Effector memory CD4-positive, alpha-beta T cell (primary cell): ENCODE data around the gene REXO5.
A peak's percentile ranks its signal among the peaks of the same experiment; 100 is the strongest.

Experiments used
- DNase-seq, 3 donors: peaks; one replicate each; pipeline ENCODE4 v3.0.0-alpha.2; 2020
- H3K27ac ChIP-seq: 2 replicates; pipeline ENCODE4 v1.7.0; 2013; ENCODE audit warnings: mild to moderate bottlenecking, low read length, moderate library complexity; ENCODE audit not compliant: insufficient read depth, poor library complexity, severe bottlenecking
- H3K27me3 ChIP-seq: replicated peaks from 2 replicates; pipeline ENCODE4 v1.7.0; 2013; ENCODE audit warnings: mild to moderate bottlenecking, low read length; ENCODE audit not compliant: insufficient read depth, control insufficient read depth, poor library complexity, severe bottlenecking
- H3K36me3 ChIP-seq: 2 replicates; pipeline ENCODE4 v1.7.0; 2013; ENCODE audit warnings: mild to moderate bottlenecking, low read length, moderate library complexity; ENCODE audit not compliant: control insufficient read depth, insufficient read depth
- H3K4me1 ChIP-seq: 2 replicates; pipeline ENCODE4 v1.7.0; 2013; ENCODE audit warnings: low read length, mild to moderate bottlenecking; ENCODE audit not compliant: control insufficient read depth, insufficient read depth, poor library complexity, severe bottlenecking
- H3K4me3 ChIP-seq: 2 replicates; pipeline ENCODE4 v1.7.0; 2013; ENCODE audit warnings: low read length, low read depth, mild to moderate bottlenecking; ENCODE audit not compliant: insufficient read depth, poor library complexity, severe bottlenecking
- H3K9me3 ChIP-seq: 2 replicates; pipeline ENCODE4 v1.7.0; 2013; ENCODE audit warnings: mild to moderate bottlenecking, low read length, moderate library complexity; ENCODE audit not compliant: control insufficient read depth

REXO5 gene

DNA sequence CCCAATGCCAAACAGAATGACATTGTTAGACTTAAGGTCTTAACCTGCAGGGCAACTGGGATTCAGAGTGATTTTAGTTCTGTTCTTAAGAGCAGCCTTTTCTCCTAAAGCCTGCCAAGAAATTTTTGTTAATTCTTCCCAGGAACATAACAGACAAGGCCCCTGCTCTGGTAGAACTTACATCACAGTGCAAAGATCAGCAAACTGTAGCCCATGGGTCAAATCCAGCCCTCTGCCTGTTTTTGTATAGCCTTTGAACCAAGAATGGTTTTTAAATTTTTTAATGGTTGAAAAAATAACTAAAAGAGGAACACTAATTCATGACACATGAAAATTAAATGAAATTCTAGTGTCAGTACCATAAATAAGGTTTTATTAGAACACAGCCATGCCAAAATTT, 38.8 kb upstream of the REXO5 start:
- DNase-seq = no peak
- no peak overlapping the region for H3K4me3 ChIP-seq
- H3K9me3 ChIP-seq = no peaks in the 10 kb centered on the region
- no peaks in the 10 kb centered on the region for H3K4me1 ChIP-seq
- no peaks in the 10 kb centered on the region for H3K27me3 ChIP-seq
- H3K27ac ChIP-seq = no peak overlapping the region
- H3K36me3 ChIP-seq = no peaks in the 10 kb centered on the region

DNA sequence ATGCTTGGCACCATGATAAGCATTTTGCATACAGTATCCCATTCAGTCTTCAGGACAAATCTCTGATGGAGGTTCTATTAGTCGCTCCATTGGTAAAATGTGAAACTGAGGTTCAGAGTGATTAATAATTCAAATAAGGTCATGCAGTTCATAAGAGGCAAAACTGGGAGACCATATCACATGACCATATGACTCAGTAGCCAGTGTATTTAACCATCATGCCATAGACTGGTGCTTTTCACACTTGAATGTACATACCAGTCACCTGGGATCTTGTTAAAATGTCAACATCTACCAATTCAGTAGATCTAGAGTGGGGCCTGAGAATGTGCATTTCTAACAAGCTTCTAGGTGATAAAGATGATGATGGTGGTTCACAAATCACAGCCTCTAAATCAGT, 38.2 kb upstream of the REXO5 start:
- Histone ChIP-seq H3K4me1 (no peaks in the 10 kb centered on the region), H3K36me3 (no peaks in the 10 kb centered on the region), H3K27ac (no peak overlapping the region), H3K4me3 (no peak overlapping the region), H3K9me3 (no peaks in the 10 kb centered on the region), H3K27me3 (no peaks in the 10 kb centered on the region)
- no peak for DNase-seq

DNA sequence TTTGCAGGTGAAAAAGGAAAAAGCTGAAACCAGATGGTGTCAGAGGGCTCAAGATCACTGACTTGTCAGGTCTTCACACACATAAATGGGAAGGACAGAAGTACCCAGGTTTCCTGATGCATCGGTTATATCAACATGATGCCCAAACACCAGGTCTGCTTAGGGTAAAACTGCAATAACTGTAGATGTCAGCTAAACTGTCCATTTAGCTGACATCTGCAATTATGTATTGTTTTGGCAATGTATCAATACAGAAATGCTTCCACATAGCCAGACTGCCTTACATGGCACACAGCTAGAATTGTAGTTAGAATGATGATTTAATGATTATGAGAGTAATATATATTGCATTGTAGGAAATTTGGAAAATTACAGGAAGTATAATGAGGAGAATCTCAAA, 37.5 kb upstream of the REXO5 start:
- Histone ChIP-seq H3K27ac (no peak overlapping the region), H3K9me3 (no peaks in the 10 kb centered on the region), H3K27me3 (no peaks in the 10 kb centered on the region), H3K36me3 (no peaks in the 10 kb centered on the region), H3K4me1 (no peaks in the 10 kb centered on the region), H3K4me3 (no peak overlapping the region)
- no peak for DNase-seq

DNA sequence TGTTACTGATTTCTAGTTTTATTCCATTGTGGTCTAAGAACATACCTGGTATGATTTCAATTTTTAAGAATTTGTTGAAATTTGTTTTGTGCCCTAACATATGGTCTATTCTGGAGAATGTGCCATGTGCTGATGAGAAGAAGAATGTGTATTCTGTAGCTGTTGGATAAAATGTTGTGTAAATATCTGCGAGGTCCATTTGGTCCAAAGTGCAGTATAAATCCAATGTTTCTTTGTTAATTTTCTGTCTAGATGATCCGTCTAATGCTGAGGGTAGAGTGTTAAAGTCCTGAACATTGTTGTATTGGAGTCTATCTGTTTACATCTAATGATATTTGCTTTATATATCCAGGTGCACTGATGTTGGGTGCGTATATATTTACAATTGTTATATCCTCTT, 32.6 kb upstream of the REXO5 start:
- H3K36me3 ChIP-seq = no peaks in the 10 kb centered on the region
- no peaks in the 10 kb centered on the region for H3K27me3 ChIP-seq
- H3K4me3 ChIP-seq = no peak overlapping the region
- no peaks in the 10 kb centered on the region for H3K4me1 ChIP-seq
- DNase-seq = no peak
- no peak overlapping the region for H3K27ac ChIP-seq
- H3K9me3 ChIP-seq = no peaks in the 10 kb centered on the region

DNA sequence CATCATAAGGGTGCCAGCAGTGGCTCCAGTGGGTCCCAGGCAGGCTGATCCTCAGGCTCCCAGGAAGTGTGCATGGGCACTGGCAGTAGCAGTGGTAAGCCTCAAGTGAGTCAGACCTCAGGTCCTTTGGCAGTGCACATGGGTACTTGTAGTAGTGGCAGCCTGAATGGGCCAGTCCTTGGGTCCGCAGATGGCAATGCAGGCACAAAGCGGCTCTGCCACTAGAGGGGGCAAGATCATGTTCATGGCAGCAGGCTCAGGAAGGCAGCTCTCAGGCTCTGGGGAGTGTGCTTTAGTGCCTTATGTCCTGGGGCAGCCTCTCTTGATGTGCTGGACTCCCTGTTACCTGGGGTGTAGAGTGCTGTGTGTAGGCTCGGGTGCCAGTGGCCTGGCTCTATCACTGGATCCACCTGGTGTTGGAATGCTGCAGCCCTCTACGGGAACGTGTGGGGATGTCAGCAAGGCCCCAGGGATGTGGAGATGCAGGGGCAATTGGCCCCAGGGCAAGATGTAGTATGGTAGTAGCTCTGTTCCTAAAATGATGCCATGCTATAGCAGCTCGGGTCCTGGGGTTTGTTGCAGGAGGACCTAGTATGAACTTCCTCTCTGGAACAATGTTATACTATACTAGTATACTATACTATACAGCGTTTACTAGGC, 31.5 kb upstream of the REXO5 start:
- peak; percentile 2 to 21 (median 9) for DNase-seq
- H3K9me3 ChIP-seq = no peaks in the 10 kb centered on the region
- no peak overlapping the region for H3K27ac ChIP-seq

DNA sequence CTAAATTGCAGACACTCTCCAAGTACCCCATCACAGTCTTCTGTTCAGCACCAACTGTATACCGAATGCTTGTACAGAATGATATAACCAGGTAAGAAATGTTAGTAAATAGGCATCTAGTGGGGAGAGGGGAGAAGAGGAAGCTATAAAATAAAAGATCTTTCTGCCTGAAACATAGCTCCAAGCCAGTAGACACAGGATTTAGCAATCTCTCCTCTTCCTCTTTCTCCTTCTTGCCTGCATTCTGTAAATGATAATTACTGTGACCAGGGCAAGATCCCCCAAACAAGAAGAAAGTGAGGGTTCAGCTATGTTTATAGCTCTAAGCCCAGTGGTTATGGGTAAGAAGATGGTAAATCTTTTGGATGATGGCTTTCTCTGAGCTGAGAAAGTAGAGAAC, 24.6 kb upstream of the REXO5 start:
- DNase-seq = no peak
- H3K27me3 ChIP-seq = no peaks in the 10 kb centered on the region

More for the DNA sequence above, 31.5 kb upstream of the REXO5 start:
- no peaks in the 10 kb centered on the region for H3K36me3 ChIP-seq
- H3K27me3 ChIP-seq = no peaks in the 10 kb centered on the region
- H3K4me3 ChIP-seq = no peak overlapping the region
- no peaks in the 10 kb centered on the region for H3K4me1 ChIP-seq

DNA sequence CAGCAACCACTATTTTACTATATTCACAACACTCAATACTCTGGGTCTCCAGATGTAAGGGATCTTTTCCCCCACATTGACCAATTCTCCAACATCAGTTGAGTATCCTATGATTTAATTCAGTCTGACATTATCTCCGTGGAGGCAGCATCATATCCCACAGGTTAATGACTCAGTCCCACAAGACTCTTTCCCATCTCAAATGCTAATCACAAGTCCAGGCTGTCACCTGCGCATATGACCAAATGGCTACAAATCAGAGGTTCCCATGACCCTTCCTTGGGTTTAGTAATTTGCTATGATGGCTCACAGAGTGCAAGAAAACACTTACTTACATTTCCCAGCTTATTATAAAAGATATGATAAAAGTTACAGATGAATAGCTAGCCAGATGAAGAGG, 23.9 kb upstream of the REXO5 start:
- Histone ChIP-seq H3K36me3 (no peaks in the 10 kb centered on the region), H3K4me1 (no peaks in the 10 kb centered on the region), H3K9me3 (no peaks in the 10 kb centered on the region), H3K27ac (no peak overlapping the region), H3K4me3 (no peak overlapping the region), H3K27me3 (no peaks in the 10 kb centered on the region)
- DNase-seq = no peak

More for the DNA sequence above, 24.6 kb upstream of the REXO5 start:
- no peak overlapping the region for H3K4me3 ChIP-seq
- no peak overlapping the region for H3K27ac ChIP-seq
- no peaks in the 10 kb centered on the region for H3K36me3 ChIP-seq
- H3K9me3 ChIP-seq = no peaks in the 10 kb centered on the region
- H3K4me1 ChIP-seq = no peaks in the 10 kb centered on the region

DNA sequence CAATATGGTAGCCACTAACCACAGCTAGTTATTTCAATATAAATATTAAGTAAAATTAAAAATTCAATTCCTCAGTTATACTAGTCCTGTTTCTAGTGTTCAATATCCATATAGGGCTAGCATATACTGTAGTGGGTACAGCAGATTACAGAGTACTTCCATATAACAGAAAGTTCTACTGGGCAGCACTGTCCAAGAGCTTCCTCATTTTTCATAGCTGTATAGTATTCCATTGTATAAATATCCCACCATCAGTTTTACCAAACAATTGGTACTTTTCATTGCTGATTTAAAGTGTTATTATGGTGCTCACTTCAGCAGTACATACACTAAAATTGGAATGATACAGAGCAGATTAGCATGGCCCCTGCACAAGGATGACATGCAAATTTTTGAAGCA, 22.1 kb upstream of the REXO5 start:
- no peak overlapping the region for H3K27ac ChIP-seq
- no peaks in the 10 kb centered on the region for H3K4me1 ChIP-seq
- no peaks in the 10 kb centered on the region for H3K9me3 ChIP-seq
- no peaks in the 10 kb centered on the region for H3K27me3 ChIP-seq
- H3K36me3 ChIP-seq = no peaks in the 10 kb centered on the region
- DNase-seq = no peak
- H3K4me3 ChIP-seq = no peak overlapping the region

DNA sequence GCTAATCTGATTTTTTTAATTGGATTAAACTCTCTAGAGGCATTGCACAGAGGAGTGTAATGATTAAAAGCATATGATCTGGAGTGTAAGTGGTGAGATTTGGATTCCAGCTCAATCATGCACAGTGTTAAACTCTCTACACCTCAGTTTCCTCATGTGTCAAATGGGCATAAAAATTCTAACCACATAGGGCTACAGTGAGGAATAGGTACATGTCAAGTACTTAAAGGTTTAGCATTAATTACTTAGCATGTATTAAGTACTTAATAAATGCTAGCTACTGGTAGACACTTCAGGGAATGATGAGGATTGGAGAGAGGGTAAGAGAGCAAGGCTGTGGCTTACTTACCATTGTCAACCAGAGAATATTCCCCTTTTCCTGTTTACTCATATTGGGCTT, 17.2 kb upstream of the REXO5 start:
- H3K27me3 ChIP-seq = no peaks in the 10 kb centered on the region
- H3K27ac ChIP-seq = no peak overlapping the region
- no peaks in the 10 kb centered on the region for H3K9me3 ChIP-seq
- no peak for DNase-seq
- no peaks in the 10 kb centered on the region for H3K36me3 ChIP-seq
- no peaks in the 10 kb centered on the region for H3K4me1 ChIP-seq
- H3K4me3 ChIP-seq = no peak overlapping the region

DNA sequence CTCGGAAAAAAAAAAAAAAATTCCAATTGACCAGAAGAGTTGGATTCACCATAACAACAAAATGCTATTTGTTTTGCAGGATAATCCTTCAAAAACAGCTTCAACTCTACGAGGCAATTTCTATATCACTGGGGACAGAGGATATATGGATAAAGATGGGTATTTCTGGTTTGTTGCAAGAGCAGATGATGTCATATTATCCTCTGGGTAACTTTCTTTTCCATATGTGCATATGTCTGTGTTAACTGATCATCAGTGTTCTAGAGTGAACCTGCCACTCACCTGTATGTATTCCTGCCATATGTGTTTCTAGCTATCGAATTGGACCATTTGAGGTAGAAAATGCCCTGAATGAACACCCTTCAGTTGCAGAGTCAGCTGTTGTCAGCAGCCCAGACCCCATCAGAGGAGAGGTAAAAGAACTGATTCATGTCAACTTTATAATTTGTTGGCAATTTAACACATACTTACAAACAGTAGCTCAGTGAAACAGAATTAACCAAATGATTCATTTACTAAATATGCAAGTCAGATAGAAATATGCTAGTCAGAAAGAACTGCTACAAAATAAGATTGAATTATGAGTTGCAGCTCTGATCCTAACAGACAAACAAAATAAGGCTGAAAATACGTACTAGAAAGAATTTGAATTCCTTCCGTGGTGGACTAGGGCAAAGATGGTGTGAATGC, 14.3 kb upstream of the REXO5 start:
- no peaks in the 10 kb centered on the region for H3K36me3 ChIP-seq
- no peaks in the 10 kb centered on the region for H3K27me3 ChIP-seq
- DNase-seq = no peak
- no peak overlapping the region for H3K27ac ChIP-seq
- H3K4me1 ChIP-seq = no peaks in the 10 kb centered on the region
- no peaks in the 10 kb centered on the region for H3K9me3 ChIP-seq
- H3K4me3 ChIP-seq = no peak overlapping the region
